ENCODE results near the gene RASGRP3. TPM values are rescaled to one million over a fixed set of nuclear protein-coding genes. Genes with fewer than 3 reads are reported as not detected.

Gene RASGRP3
- total RNA-seq, 4 donors from 2014 or later = 0.53 to 10.2 (median 5.3) TPM

DNA sequence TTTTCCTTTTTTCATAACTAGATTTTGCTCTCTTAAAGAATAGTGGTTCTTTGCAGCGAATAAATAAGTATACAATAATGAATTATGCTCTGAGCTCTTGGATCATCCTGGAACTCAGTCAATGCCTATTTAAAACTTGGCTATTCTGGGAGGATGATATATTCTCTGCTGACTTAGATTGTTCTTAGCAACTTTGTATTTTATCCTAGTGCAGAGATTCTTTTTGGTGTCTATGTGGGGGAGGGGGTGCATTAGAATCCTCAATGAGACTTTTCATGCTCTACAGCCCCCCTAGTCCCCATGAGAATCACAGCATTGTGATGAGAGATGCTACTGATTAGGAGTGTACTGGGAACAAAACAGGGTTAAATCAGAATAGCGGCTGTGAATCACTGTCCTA, 131.5 kb downstream of the RASGRP3 start:
- H3K36me3 ChIP-seq = no peaks in the 10 kb centered on the region
- H3K27me3 ChIP-seq = no peaks in the 10 kb centered on the region
- WGBS, 2 donors = 71 to 78% methylated on average over 2 of the region's 2 CpGs
- no peak for DNase-seq
- H3K9me3 ChIP-seq = no peaks in the 10 kb centered on the region
- intact Hi-C loops (cut with DNase I) = no loop called here
- no peak overlapping the region for H3K4me3 ChIP-seq
- TF ChIP-seq, protein P1, sequence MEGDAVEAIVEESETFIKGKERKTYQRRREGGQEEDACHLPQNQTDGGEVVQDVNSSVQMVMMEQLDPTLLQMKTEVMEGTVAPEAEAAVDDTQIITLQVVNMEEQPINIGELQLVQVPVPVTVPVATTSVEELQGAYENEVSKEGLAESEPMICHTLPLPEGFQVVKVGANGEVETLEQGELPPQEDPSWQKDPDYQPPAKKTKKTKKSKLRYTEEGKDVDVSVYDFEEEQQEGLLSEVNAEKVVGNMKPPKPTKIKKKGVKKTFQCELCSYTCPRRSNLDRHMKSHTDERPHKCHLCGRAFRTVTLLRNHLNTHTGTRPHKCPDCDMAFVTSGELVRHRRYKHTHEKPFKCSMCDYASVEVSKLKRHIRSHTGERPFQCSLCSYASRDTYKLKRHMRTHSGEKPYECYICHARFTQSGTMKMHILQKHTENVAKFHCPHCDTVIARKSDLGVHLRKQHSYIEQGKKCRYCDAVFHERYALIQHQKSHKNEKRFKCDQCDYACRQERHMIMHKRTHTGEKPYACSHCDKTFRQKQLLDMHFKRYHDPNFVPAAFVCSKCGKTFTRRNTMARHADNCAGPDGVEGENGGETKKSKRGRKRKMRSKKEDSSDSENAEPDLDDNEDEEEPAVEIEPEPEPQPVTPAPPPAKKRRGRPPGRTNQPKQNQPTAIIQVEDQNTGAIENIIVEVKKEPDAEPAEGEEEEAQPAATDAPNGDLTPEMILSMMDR (IDR thresholded peaks at IDR 0.05) = no peak
- TF ChIP-seq POLR2A (IDR thresholded peaks at IDR 0.05) = no peak
- no peak overlapping the region for H3K27ac ChIP-seq
- H3K4me1 ChIP-seq = peaks cover 0 to 11% (median 0%) of the 10 kb centered on the region in 3 donors

- DNase-seq = no peak
- no peak for TF ChIP-seq POLR2A (IDR thresholded peaks at IDR 0.05)
- TF ChIP-seq, protein P1 (IDR thresholded peaks at IDR 0.05) = no peak
- no peaks in the 10 kb centered on the region for H3K4me1 ChIP-seq
- intact Hi-C loops (cut with DNase I) = no loop called here
- no peaks in the 10 kb centered on the region for H3K9me3 ChIP-seq
- no peaks in the 10 kb centered on the region for H3K36me3 ChIP-seq
- H3K27me3 ChIP-seq = no peaks in the 10 kb centered on the region
- no peak overlapping the region for H3K4me3 ChIP-seq
- H3K27ac ChIP-seq = no peak overlapping the region
Measured at GRCh38 chr2:33614190-33614589, 137.7 kb downstream of the RASGRP3 start.

Small RNAs within 50 kb of the gene (small RNA-seq; reads per million reads assigned to genes)
- gene ATP6V0E1P3 = 0 reads per million in 4 donors

Other genes with a start within 250 kb of the RASGRP3 start
- 10 to 100 TPM; 17.3 to 31.5 (median 26.2) TPM for gene FAM98A, start 122.7 kb downstream of the RASGRP3 start, total RNA-seq